Measurements from ENCODE around the gene ADORA2B.

DNA sequence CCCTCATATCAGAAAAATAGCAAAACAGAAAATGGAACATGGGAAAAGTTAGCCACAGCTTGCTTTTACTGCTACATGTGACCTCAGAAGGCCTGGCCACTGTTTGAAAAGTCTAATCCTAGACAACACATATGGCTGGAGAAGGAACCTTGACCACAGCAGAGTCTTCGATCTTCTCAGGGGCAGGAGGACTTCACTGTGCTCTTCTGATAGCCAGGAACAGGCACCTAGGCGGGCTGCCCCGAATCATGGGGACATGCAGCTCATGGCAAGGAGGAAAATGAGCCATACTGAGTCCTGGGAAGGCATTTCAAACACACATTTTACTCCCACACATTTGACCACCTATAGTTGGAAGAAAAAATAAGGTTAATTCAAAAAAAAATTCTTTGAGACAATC is 31.1 kb upstream of the ADORA2B start:
- no peak for TF ChIP-seq CTCF (IDR thresholded peaks at IDR 0.05; ENCODE audit: insufficient read depth, low read length, poor library complexity, severe bottlenecking)
- no peak for TF ChIP-seq EZH2phosphoT487 (conservative IDR thresholded peaks at IDR 0.05; ENCODE audit: low read length)

Measured in SU-DHL-6 (cell line).